ENCODE data around the gene SYTL3. TPM values are rescaled to one million over a fixed set of nuclear protein-coding genes. Genes with fewer than 3 reads are reported as not detected.

Gene SYTL3
- total RNA-seq, 1 donor from 2014 or later: 13.9 TPM

GRCh38 chr6:158813032-158813431 is 163.2 kb downstream of the SYTL3 start:
- H3K36me3 ChIP-seq: peaks cover 27% of the 10 kb centered on the region
- intact Hi-C loops (cut with DNase I): no loop called here
- DNase-seq: no peak
- H3K27me3 ChIP-seq (ENCODE audit: low read depth): no peaks in the 10 kb centered on the region
- H3K9me3 ChIP-seq: no peaks in the 10 kb centered on the region
- peaks cover 82% of the 10 kb centered on the region for H3K4me1 ChIP-seq
- H3K4me3 ChIP-seq: peak overlapping the region; percentile 82
- peak overlapping the region; percentile 97 for H3K27ac ChIP-seq
- TF ChIP-seq CTCF (IDR thresholded peaks at IDR 0.05): no peak
- no peak for ATAC-seq

Small RNAs within 50 kb of the gene (microRNA-seq; reads per million reads assigned to microRNA genes)
- gene MIR3918 (ENCODE audit: borderline number of aligned reads) (not detected), gene MIR7161 (ENCODE audit: borderline number of aligned reads) (not detected)

Other genes with a start within 250 kb of the SYTL3 start
- gene TMEM181, start 90.0 kb upstream of the SYTL3 start, total RNA-seq: 28.4 TPM
- gene DYNLT1, start 5.3 kb upstream of the SYTL3 start, total RNA-seq: 101 TPM
- 254 TPM for gene EZR, start 169.3 kb downstream of the SYTL3 start, total RNA-seq